Thymus (tissue), 11 donors: Measurements from ENCODE around the gene CHD8. TPM values are rescaled to one million over a fixed set of nuclear protein-coding genes. Genes with fewer than 3 reads are reported as not detected.

Experiments used
- DNase-seq, 9 donors: peaks; one replicate each; pipeline ENCODE4 v3.0.0-alpha.2; 2013; ENCODE audit warnings: low spot score in 9 of 9, low read depth in 6 of 9, missing footprints in 1 of 9
- H3K27ac ChIP-seq, 2 donors: one replicate each; pipeline ENCODE4 v1.5.1; 2013; ENCODE audit warnings: control low read depth in 1 of 2, low read depth in 1 of 2, low read length in 1 of 2, mild to moderate bottlenecking in 1 of 2, moderate library complexity in 1 of 2
- H3K27me3 ChIP-seq, 2 donors: one replicate each; pipeline ENCODE4 v1.5.1; 2013; ENCODE audit warnings: low read length in 1 of 2; ENCODE audit not compliant: control insufficient read depth in 2 of 2, insufficient read depth in 1 of 2
- H3K36me3 ChIP-seq, 2 donors: one replicate each; pipeline ENCODE4 v1.5.1; 2013; ENCODE audit warnings: low read length in 1 of 2, mild to moderate bottlenecking in 1 of 2, moderate library complexity in 1 of 2; ENCODE audit not compliant: control insufficient read depth in 2 of 2, insufficient read depth in 2 of 2
- H3K4me1 ChIP-seq, 2 donors: one replicate each; pipeline ENCODE4 v1.5.1; 2013; ENCODE audit warnings: low read length in 2 of 2; ENCODE audit not compliant: control insufficient read depth in 2 of 2, insufficient read depth in 2 of 2
- H3K4me3 ChIP-seq, 2 donors: one replicate each; pipeline ENCODE4 v1.5.1; 2013; ENCODE audit warnings: low read length in 2 of 2, control low read depth in 1 of 2, mild to moderate bottlenecking in 1 of 2
- H3K9me3 ChIP-seq, 2 donors: one replicate each; pipeline ENCODE4 v1.5.1; 2013; ENCODE audit warnings: low read length in 1 of 2, mild to moderate bottlenecking in 1 of 2; ENCODE audit not compliant: control insufficient read depth in 2 of 2, insufficient read depth in 1 of 2
- WGBS: extraction: QIAGEN DNeasy Blood & Tissue Kit; methylation state at CpG from one replicate; pipeline ENCODE4 v1.1.7; 2013; 5-methylcytosine and 5-hydroxymethylcytosine counted together
- polyA plus RNA-seq: library from polyadenylated mRNA; stranded (reverse); fragments of 200-250 nt; gene quantifications from one replicate; pipeline ENCODE4 v1.2.3, GENCODE V29; 2013
- total RNA-seq: library from RNA; stranded (reverse); fragments of 120-200 nt; gene quantifications from one replicate; pipeline ENCODE4 v1.2.4, GENCODE V29; 2013
- donor health status: healthy.

The CHD8 gene
- total and polyA plus RNA-seq, 2 donors, result 36.8 to 46.5 TPM

DNA sequence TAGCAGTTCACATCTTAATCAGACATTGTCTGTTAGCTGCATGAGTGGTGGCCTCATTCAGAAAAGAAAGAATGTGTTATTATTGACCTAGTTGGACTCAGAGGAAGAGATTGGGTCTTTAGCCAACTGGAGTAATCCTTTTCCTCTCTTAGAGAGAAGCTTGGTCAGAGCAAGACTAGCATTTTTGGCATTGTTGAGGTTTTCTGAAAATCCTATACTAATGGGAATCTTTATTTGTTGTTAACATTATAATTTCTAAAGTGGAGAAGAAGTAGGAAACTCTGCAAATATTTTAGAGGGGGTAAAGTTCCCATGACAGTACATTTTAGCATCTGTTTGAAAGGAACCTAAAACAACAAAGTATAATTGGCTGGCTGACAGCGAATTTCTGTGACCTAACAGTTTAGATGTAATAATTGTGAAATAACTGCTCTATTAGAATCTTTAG is 30.7 kb upstream of the CHD8 start:
- H3K36me3 ChIP-seq, result peaks cover 32 to 42% of the 10 kb centered on the region in 2 donors
- WGBS, result 99% methylated on average over 1 of the region's 1 CpG
- no peaks in the 10 kb centered on the region for H3K4me1 ChIP-seq
- H3K27ac ChIP-seq, result no peak overlapping the region
- DNase-seq, result no peak
- no peak overlapping the region for H3K4me3 ChIP-seq
- no peaks in the 10 kb centered on the region for H3K27me3 ChIP-seq
- H3K9me3 ChIP-seq, result no peaks in the 10 kb centered on the region

GRCh38 chr14:21476925-21477681 is 21.2 kb upstream of the CHD8 start, which contains the start of the genes RAB2B and TOX4:
Gene RAB2B (minus strand): TSS chr14:21476959. CDS start chr14:21476872, 87 bp downstream.
Gene TOX4 (plus strand): TSS chr14:21477195. CDS start chr14:21477279, 84 bp downstream.
- WGBS, result under 1% methylated on average over 49 of the region's 49 CpGs
- DNase-seq, result peak; percentile 95 to 100 (median 98)
- H3K27ac ChIP-seq, result peak within 1 kb of the TSS; percentile 87
- H3K27me3 ChIP-seq, result no peaks in the 10 kb centered on the region
- peaks cover 3 to 9% of the 10 kb centered on the region in 2 donors for H3K4me1 ChIP-seq
- H3K36me3 ChIP-seq, result peaks cover 3 to 8% of the 10 kb centered on the region in 2 donors
- H3K9me3 ChIP-seq, result no peaks in the 10 kb centered on the region
- H3K4me3 ChIP-seq, result peak within 1 kb of the TSS; percentile 51 to 80

DNA sequence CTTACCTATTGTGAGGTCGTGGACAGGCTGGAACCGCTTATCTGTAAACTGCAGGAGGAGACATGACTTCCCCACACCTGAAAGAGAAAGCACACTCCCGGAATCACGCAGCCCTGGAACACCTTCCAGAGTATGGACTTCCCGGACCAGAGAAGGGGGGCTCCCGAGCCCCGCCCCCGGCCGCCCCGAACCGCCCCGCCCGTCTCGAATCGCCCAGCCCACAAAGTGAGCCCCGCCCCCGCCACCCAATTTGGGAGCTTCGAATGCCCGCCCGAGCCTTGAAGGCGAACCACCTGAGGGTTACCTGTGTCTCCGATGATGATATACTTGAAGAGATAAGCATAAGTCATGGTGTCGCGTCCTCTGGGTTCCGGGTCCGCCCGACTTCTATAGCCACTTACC is 20.6 kb upstream of the CHD8 start:
- under 1% methylated on average over 27 of the region's 27 CpGs for WGBS
- peak overlapping the region; percentile 84 to 87 for H3K27ac ChIP-seq
- DNase-seq, result peak in 1 of 9 donors; percentile 82
- H3K9me3 ChIP-seq, result no peaks in the 10 kb centered on the region
- peaks cover 3 to 9% of the 10 kb centered on the region in 2 donors for H3K4me1 ChIP-seq
- H3K27me3 ChIP-seq, result no peaks in the 10 kb centered on the region
- H3K36me3 ChIP-seq, result peaks cover 3 to 8% of the 10 kb centered on the region in 2 donors
- H3K4me3 ChIP-seq, result peak overlapping the region; percentile 51 to 80

GRCh38 chr14:21475767-21476522 is 20.0 kb upstream of the CHD8 start:
- peak overlapping the region; percentile 51 to 80 for H3K4me3 ChIP-seq
- H3K9me3 ChIP-seq, result no peaks in the 10 kb centered on the region
- WGBS, result 54% methylated on average over 10 of the region's 10 CpGs
- DNase-seq, result no peak
- H3K27me3 ChIP-seq, result no peaks in the 10 kb centered on the region
- peaks cover 3 to 8% of the 10 kb centered on the region in 2 donors for H3K36me3 ChIP-seq
- peak overlapping the region; percentile 84 to 87 for H3K27ac ChIP-seq
- peaks cover 3 to 9% of the 10 kb centered on the region in 2 donors for H3K4me1 ChIP-seq

DNA sequence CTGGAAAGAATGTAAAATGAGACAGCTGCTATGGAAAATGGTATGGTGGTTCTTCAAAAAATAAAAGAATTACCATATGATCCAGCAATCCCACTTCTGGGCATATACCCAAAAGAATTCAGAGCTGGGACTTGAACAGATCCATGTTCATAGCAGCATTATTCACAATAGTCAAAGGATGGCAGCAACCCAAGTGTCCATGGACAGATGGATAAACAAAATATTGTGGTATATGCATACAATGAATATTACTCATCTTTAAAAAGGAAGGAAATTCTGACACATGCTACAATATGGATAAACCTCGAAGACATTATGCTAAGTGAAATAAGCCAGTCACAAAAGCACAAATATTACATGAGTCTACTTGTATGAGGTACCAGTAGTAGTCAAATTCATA is 11.7 kb upstream of the CHD8 start:
- no peak for DNase-seq
- Histone ChIP-seq H3K36me3 (peaks cover 30 to 36% of the 10 kb centered on the region in 2 donors), H3K27me3 (no peaks in the 10 kb centered on the region), H3K9me3 (no peaks in the 10 kb centered on the region), H3K27ac (no peak overlapping the region), H3K4me3 (no peak overlapping the region), H3K4me1 (no peaks in the 10 kb centered on the region)
- WGBS, result 91% methylated on average over 1 of the region's 1 CpG

DNA sequence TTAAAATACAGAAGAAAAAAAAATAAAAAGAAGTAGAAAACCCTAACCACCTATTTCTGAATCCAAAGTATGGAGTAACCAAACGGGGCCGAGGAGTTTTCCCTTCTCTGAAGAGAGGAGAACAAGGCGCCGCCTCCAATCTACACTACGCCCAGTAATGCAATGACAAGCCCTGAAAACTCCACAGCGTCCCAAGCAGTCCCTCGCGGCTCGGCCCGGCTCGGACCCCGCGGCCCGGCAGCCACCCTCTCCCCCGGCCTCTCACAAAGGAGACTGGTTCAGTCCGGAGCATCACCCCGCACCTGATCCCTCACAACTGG is 371 bp downstream of the CHD8 start:
- peak overlapping the region; percentile 94 to 99 for H3K4me3 ChIP-seq
- H3K4me1 ChIP-seq, result peaks cover 11 to 12% of the 10 kb centered on the region in 2 donors
- WGBS, result 1% methylated on average over 17 of the region's 17 CpGs
- no peaks in the 10 kb centered on the region for H3K9me3 ChIP-seq
- no peaks in the 10 kb centered on the region for H3K27me3 ChIP-seq
- H3K27ac ChIP-seq, result peak overlapping the region; percentile 83 to 87
- peak in 2 of 9 donors; percentile 4 to 14 for DNase-seq
- peaks cover 0 to 9% of the 10 kb centered on the region in 2 donors for H3K36me3 ChIP-seq

GRCh38 chr14:21454843-21455544 is 929 bp downstream of the CHD8 start:
- WGBS, result 53% methylated on average over 15 of the region's 15 CpGs
- Histone ChIP-seq H3K9me3 (no peaks in the 10 kb centered on the region), H3K36me3 (peaks cover 0 to 8% of the 10 kb centered on the region in 2 donors), H3K27ac (peak overlapping the region in 1 of 2 donors; percentile 83), H3K4me1 (peaks cover 11 to 12% of the 10 kb centered on the region in 2 donors), H3K4me3 (peak overlapping the region; percentile 94 to 99), H3K27me3 (no peaks in the 10 kb centered on the region)
- DNase-seq, result peak in 3 of 9 donors; percentile 5 to 33 (median 17)

DNA sequence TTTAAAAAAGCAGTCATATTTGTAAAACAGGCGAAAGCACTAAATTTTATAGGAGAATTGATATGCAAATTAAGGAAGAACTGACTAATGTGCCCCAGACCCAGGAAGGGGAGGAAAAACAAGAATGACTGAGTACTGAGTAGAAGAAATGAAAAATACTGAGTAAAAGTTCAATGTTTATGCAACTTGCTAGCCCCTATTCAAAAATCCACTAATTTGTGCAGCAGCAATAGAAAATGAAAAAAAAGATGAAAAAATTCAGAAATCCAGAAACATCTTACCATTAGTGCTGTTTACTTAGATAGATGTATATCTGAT is 6.1 kb downstream of the CHD8 start:
- Histone ChIP-seq H3K27me3 (no peaks in the 10 kb centered on the region), H3K4me1 (peaks cover 5 to 7% of the 10 kb centered on the region in 2 donors), H3K9me3 (no peaks in the 10 kb centered on the region), H3K36me3 (peaks cover 0 to 2% of the 10 kb centered on the region in 2 donors), H3K4me3 (no peak overlapping the region), H3K27ac (no peak overlapping the region)
- WGBS, result 96% methylated on average over 1 of the region's 1 CpG
- no peak for DNase-seq
